SKM-1 treated with dmso at 0.1 percent for 144 hours (cell line): ENCODE results near the gene FXYD4.
"Not testable (repeated sequence)": the region's sequence is repeated elsewhere in the genome, so short reads cannot be mapped to it uniquely, and the experiment has no call there.

Experiments
- DNase-seq: peaks from one replicate; lab custom pipeline; 2025; ENCODE audit not compliant: unreplicated experiment; lab: John Stamatoyannopoulos, UW

FXYD4 gene

GRCh38 chr10:43374194-43374593, 2.8 kb downstream of the FXYD4 start:
- DNase-seq, result no peak

GRCh38 chr10:43375401-43376020, 4.1 kb downstream of the FXYD4 start:
- no peak for DNase-seq

- DNase-seq, result no peak
Measured at GRCh38 chr10:43376046-43376635, 4.7 kb downstream of the FXYD4 start.

DNA sequence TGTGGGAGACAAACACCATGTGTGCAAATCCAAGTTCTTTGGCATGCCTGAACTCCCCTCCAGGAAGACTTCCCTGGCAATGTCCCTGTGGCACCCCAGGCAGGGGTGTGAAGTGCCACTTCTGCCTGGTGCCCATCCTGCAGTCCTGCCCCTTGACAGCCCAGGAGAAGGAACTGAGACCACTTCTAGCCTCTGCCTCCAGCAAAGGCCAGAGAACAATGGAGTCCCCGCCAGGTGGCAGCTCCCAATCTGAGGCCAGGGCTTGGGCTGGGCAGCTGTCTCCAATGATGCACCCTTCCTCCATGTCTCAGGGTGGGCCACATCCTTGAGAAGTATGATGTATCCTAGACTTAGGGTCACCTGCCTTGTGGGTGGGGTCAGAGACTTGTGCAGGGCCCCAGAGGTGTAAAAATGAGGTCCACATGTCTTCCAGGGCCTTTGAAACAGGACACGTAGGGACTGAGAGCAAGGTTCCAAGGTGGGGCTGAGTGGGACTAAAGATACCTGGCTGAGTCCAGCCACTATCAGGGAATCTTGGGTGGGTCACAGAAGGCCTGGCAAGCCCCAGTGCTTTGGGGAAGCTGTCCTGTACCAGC, 5.5 kb downstream of the FXYD4 start:
- DNase-seq, result no peak

DNA sequence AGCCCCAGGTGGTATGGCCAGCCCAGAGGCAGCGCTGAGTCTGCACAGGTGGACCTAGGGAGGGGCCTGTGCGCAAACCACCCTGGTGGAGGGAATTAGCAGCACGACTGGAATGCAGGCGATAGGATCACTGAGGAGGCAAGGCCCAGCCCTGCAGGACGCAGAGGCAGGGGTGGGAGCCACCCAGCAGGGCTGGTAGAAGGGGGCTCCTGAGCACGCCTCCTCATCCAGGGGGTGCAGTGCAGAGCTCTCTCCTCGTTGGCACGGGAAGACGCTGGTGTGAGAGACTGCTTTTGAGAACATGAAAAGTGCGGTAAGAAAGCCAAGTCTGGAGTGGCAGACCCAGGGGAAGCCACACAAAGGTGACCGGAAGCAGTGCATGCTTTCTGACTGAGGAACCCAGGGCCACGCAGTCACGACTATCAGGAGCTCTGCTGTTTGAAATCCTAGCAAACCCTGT, 6.0 kb downstream of the FXYD4 start:
- no peak for DNase-seq

- DNase-seq, result no peak
Measured at GRCh38 chr10:43380610-43381222, 9.3 kb downstream of the FXYD4 start.

DNA sequence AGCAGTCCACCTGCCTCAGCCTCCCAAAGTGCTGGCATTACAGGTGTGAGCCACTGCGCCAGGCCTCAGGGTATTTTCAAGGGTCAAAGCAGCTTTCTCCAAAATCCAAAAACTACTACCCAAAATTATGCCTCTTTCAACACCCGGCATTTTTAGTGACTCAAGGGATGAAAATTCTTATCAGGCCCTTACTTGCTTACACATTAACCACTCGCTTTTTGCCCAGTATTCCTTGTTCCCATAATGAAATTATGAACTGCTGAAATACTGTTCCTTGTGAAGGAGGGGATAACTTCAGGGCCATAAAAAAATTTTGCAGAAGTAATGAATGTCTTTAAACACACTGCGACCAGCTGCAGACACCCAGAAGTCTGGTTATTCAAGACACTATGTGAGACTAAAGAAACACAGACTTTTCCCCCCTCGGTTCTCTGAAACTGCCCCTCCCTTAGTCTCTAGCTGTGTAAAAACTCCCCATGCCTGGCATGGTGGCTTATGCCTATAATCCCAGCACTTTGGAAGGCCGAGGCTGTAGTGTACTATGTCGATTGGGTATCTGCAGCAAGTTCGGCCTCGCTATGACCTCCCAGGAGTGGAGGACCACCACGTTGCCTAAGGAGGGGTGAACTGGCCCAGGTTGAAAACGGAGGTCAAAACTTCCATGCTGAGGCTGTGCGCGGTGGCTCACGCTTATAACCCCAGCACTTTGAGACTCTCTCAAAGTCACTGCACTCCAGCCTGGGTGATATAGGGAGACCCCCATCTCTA, 12.0 kb downstream of the FXYD4 start:
- DNase-seq, result no peak

- DNase-seq, result no peak
Measured at GRCh38 chr10:43384252-43385221, 13.1 kb downstream of the FXYD4 start.

GRCh38 chr10:43385412-43386004, 14.1 kb downstream of the FXYD4 start:
- no peak for DNase-seq

- DNase-seq, result no peak
Measured at GRCh38 chr10:43386549-43386948, 15.1 kb downstream of the FXYD4 start.

GRCh38 chr10:43386981-43387677, 15.7 kb downstream of the FXYD4 start:
- DNase-seq, result no peak

GRCh38 chr10:43387678-43388032, 16.2 kb downstream of the FXYD4 start:
- DNase-seq, result no peak

- DNase-seq, result no peak
Measured at GRCh38 chr10:43389867-43390266, 18.4 kb downstream of the FXYD4 start.

- DNase-seq, result no peak
Measured at GRCh38 chr10:43390333-43390732, 18.9 kb downstream of the FXYD4 start.

- no peak for DNase-seq
Measured at GRCh38 chr10:43390759-43391158, 19.3 kb downstream of the FXYD4 start.

DNA sequence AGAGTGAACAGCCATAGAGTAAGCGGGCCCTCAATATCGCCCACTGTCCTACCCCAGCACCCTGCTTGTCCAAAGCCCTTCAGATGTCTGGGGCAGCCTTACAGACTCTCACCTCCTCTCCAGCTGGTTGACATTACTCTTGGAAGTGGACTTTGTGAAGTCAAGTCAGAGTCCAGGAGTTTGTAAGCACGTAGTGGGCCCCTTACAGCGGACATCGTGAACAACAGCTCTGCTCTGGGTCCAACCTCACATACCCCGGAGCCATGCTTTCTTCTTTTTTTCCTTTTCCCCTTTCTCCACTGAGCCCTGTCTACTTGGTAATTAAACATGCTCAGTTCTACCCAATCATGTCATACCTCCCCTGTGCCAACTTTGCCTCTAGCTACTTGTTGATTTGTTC, 20.1 kb downstream of the FXYD4 start:
- DNase-seq, result no peak

- DNase-seq, result no peak
Measured at GRCh38 chr10:43392748-43393147, 21.3 kb downstream of the FXYD4 start.

DNA sequence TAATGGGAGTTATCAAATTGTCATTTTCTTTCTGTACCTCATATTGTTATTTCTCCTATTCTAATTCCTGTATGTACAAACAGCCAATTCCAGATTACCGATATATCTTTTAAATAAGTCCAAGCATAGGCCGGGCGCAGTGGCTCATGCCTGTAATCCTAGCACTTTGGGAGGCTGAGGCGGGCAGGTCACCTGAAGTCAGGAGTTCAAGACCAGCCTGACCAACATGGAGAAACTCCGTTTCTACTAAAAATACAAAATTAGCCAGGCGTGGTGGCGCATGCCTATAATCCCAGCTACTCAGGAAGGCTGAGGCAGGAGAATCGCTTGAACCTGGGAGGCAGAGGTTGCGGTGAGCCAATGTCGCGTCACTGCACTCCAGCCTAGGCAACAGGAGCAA, 21.8 kb downstream of the FXYD4 start:
- not testable (repeated sequence) for DNase-seq

DNA sequence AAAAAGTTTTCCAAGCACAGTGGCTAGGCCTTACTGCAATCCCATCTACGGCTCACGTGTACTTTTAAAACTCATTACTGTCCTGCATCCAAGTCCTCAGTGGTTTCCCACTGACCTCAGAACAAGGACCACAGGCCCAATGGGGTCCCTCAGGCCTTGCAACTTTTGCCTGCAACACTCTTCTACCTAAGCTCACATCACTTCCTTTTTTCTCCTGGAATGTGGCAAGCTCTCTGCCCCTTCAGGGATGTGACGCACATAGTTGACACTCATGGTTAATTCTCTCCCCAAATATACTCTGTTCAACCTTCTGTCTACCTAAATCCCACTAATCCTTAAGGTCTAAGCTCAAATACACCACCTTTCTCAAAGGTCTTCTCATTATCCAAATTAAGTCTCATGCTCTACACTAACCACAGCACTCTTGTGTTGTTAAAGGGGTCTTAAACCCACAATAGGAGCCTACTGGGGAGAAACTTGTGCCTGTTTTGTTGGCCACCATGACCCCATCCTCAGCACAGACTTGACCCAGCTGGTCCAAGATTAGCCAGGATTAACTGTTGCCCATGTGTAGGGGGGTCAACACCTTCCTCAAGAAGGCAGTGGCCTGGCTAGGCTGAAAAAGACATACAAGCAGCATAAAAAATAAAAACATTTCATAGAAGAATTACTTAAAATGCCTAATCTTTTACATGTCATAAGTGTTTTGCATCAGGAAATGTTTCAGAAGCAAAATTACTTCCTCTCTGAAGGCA, 22.3 kb downstream of the FXYD4 start:
- DNase-seq, result no peak
